ENCODE results near the gene CCDC3.
"Not testable (repeated sequence)": the region's sequence is repeated elsewhere in the genome, so short reads cannot be mapped to it uniquely, and the experiment has no call there.

Gene CCDC3

DNA sequence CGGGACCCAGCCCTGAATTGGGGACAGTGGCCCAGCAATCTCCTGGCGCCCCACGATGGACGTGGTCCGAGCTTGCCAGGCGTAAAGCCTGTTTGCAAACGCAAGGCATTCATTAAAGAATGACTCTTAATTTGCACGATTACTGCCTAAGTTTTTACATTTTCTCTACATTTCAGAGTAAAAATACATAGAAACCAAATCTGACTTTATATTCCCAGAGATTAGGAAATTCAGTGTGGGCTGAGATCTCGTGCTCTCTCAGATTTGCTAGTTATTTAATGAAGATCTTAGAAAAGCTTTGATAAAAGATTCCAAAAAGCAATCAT is 337 bp upstream of the CCDC3 start:
- TF ChIP-seq, protein P1, sequence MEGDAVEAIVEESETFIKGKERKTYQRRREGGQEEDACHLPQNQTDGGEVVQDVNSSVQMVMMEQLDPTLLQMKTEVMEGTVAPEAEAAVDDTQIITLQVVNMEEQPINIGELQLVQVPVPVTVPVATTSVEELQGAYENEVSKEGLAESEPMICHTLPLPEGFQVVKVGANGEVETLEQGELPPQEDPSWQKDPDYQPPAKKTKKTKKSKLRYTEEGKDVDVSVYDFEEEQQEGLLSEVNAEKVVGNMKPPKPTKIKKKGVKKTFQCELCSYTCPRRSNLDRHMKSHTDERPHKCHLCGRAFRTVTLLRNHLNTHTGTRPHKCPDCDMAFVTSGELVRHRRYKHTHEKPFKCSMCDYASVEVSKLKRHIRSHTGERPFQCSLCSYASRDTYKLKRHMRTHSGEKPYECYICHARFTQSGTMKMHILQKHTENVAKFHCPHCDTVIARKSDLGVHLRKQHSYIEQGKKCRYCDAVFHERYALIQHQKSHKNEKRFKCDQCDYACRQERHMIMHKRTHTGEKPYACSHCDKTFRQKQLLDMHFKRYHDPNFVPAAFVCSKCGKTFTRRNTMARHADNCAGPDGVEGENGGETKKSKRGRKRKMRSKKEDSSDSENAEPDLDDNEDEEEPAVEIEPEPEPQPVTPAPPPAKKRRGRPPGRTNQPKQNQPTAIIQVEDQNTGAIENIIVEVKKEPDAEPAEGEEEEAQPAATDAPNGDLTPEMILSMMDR (IDR thresholded peaks at IDR 0.05; ENCODE audit: low read depth, low read length): no peak
- H3K4me3 ChIP-seq (ENCODE audit: low read depth, low read length): peak overlapping the region; percentile 51

DNA sequence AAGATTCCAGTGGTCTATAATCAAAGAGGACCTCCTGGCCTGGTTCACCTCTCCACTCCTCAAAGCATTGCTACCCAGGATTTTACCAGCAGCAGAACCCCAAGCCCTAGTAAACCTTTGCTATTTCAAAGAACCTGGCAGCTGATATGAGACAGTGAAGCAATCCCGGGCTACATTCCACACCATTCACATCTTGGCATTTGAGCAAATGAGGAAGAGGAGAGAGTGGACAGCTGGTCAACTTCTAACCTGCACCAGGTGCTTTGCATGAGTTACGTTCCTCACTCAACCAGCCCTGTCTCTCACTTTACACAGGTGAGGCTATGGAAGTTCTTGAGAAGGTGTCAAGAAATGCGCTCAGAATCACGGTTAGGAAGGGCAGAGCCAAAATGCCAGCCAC is 1.1 kb downstream of the CCDC3 start:
- H3K4me3 ChIP-seq (ENCODE audit: low read depth, low read length): no peak overlapping the region
- TF ChIP-seq, protein P1 (IDR thresholded peaks at IDR 0.05; ENCODE audit: low read depth, low read length): no peak

DNA sequence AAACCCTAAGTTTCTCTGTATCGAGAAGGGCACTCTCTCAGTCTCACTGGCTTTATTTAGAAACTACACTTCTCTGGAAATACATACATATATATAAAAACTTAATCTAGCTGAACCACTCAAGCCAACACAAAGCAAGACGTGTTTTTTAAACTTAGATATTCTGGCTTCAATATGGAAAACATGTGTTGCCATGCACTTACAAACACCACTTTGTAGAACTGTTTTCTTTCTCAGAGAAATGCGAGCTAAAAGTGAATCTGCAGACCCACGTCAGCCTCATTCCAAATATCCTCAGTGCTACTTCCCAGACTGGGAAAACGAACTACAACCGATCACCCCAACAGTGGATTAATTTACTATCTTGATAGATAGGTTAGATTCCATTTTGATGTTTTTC is 1.7 kb downstream of the CCDC3 start:
- TF ChIP-seq, protein P1 (IDR thresholded peaks at IDR 0.05; ENCODE audit: low read depth, low read length): no peak
- no peak overlapping the region for H3K4me3 ChIP-seq (ENCODE audit: low read depth, low read length)

DNA sequence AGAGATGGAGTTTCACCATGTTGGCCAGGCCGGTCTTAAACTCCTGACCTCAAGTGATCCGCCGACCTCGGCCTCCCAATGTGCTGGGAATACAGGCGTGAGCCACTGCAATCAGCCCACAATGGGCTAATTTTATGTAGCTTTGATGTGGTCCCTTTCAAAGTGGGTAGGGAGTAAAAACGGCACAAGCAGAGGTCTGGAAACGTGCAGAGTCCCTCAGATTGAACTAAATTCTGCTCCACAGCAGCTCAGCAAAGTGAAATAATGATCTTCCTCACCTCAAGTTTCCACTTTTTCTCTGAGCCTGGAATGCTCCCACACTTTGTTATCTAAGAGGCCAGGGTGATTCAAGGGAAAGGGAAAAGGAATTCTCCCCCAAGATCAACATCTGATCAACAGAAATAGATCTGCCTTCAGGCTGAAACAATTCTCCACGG is 6.1 kb downstream of the CCDC3 start:
- H3K4me3 ChIP-seq (ENCODE audit: low read depth, low read length): no peak overlapping the region
- TF ChIP-seq, protein P1 (IDR thresholded peaks at IDR 0.05; ENCODE audit: low read depth, low read length): no peak

DNA sequence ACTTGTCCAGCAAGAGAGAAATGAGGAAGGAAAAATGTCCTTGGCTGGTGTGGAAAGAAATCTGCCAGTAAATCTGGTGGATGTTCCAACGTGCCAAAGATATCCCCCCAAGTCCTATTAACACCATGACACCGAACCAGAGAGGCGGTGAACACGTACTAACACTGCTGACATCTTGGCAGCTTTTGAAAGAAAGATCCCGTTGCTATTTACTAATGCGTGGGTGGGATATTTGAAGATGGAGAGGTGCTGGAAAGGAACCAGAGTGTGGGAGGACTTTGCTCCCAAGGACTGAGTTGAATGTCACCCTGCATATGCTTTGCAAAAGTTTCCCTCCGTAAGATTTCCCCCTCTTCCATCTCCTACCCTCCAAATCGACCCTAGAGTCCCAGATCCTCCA is 7.9 kb downstream of the CCDC3 start:
- TF ChIP-seq, protein P1 (IDR thresholded peaks at IDR 0.05; ENCODE audit: low read depth, low read length): no peak
- no peak overlapping the region for H3K4me3 ChIP-seq (ENCODE audit: low read depth, low read length)

DNA sequence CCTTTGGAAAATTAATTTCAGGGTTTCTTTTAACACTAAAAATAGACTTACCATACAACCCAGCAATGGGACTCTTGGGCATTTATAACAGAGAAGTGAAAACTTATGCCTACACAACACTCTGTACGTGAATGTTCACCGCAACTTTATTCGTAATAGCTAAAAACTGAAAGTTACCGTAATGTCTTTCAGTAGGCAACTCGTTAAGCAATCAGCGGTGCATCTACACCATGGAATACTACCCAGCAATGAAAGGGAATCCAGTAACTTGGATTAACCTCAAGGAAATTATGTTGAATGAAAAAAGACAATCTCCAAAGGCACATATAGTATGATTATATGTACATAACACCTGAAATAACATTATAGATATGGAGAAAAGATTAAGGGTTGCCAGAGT is 16.2 kb downstream of the CCDC3 start:
- H3K4me3 ChIP-seq (ENCODE audit: low read depth, low read length): no peak overlapping the region
- TF ChIP-seq, protein P1 (IDR thresholded peaks at IDR 0.05; ENCODE audit: low read depth, low read length): no peak

DNA sequence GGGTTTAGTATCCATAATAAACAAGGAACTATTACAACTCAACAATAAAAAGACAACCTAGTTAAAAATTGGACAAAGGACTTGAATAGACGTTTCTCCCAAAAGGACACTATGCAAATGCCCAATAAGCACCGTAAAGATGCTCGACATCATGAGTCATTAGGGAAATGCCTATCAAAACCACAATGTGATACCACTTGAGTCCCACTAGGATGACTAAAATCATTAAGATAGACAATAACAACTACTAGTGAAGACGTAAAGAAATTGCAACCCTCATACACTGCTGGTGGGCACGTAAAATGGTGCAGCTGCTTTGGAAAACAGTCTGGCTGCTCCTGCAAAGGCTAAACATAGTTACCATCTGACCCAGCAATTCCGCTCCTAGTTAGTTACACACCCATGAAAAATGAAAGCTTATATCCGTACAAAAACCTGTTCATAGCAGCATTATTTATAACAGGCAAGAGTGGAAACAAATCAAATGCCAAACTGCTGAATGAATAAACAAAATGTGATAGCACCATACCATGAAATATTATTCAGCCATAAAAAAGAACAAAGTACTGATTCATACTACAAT is 17.3 kb downstream of the CCDC3 start:
- TF ChIP-seq, protein P1 (IDR thresholded peaks at IDR 0.05; ENCODE audit: low read depth, low read length): no peak
- no peak overlapping the region for H3K4me3 ChIP-seq (ENCODE audit: low read depth, low read length)

DNA sequence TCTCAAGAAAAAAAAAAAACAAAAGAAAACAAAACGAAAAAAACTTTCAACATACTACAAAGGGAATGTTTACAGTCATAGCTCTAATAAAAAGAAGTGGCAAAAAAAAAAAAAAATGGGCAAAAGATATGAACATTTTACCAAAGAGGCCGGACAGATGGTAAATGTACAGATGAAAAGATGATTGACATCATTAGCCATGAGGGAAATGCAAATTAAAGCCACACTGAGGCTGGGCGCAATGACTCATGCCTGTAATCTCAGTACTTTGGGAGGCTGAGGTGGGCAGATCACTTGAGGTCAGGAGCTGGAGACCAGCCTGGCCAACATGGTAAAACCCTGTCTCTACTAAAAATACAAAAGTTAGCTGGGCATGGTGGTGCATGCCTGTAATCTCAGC is 17.9 kb downstream of the CCDC3 start:
- H3K4me3 ChIP-seq (ENCODE audit: low read depth, low read length): not testable (repeated sequence)
